ENCODE results near the gene AP1S3.

Gene AP1S3

GRCh38 chr2:223832241-223832903, 5.0 kb downstream of the AP1S3 start:
- no peak overlapping the region for H3K27ac Mint-ChIP-seq
- H3K36me3 Mint-ChIP-seq (ENCODE audit: low read depth), result no peaks in the 10 kb centered on the region
- no peak overlapping the region for H3K4me3 Mint-ChIP-seq
- no peak for DNase-seq
- peaks cover 28% of the 10 kb centered on the region for H3K27me3 Mint-ChIP-seq (ENCODE audit: low read depth, poor library complexity)
- H3K4me1 Mint-ChIP-seq, result peaks cover 5% of the 10 kb centered on the region
- H3K9me3 Mint-ChIP-seq, result no peaks in the 10 kb centered on the region
- no peak for TF ChIP-seq CTCF (IDR thresholded peaks at IDR 0.05)

- DNase-seq, result no peak
Observed at GRCh38 chr2:223829128-223829527, 8.3 kb downstream of the AP1S3 start.

GRCh38 chr2:223828314-223828713, 9.1 kb downstream of the AP1S3 start:
- no peak for DNase-seq
- no peak overlapping the region for H3K4me3 Mint-ChIP-seq
- no peak overlapping the region for H3K27ac Mint-ChIP-seq
- peaks cover 4% of the 10 kb centered on the region for H3K27me3 Mint-ChIP-seq (ENCODE audit: low read depth, poor library complexity)
- H3K4me1 Mint-ChIP-seq, result no peaks in the 10 kb centered on the region
- H3K9me3 Mint-ChIP-seq, result peaks cover 4% of the 10 kb centered on the region
- no peak for TF ChIP-seq CTCF (IDR thresholded peaks at IDR 0.05)
- no peaks in the 10 kb centered on the region for H3K36me3 Mint-ChIP-seq (ENCODE audit: low read depth)

More at GRCh38 chr2:223829128-223829527, 8.3 kb downstream of the AP1S3 start:
- Mint-ChIP-seq H3K4me1 (no peaks in the 10 kb centered on the region), H3K9me3 (peaks cover 4% of the 10 kb centered on the region), H3K36me3 (ENCODE audit: low read depth) (no peaks in the 10 kb centered on the region), H3K4me3 (no peak overlapping the region), H3K27me3 (ENCODE audit: low read depth, poor library complexity) (peaks cover 4% of the 10 kb centered on the region), H3K27ac (no peak overlapping the region)
- TF ChIP-seq CTCF (IDR thresholded peaks at IDR 0.05), result no peak

- TF ChIP-seq CTCF (IDR thresholded peaks at IDR 0.05), result no peak
- no peak for DNase-seq
- Mint-ChIP-seq H3K4me3 (no peak overlapping the region), H3K4me1 (no peaks in the 10 kb centered on the region), H3K36me3 (ENCODE audit: low read depth) (no peaks in the 10 kb centered on the region), H3K27me3 (ENCODE audit: low read depth, poor library complexity) (peaks cover 3% of the 10 kb centered on the region), H3K9me3 (peaks cover 4% of the 10 kb centered on the region), H3K27ac (no peak overlapping the region)
Observed at GRCh38 chr2:223826995-223827394, 10.4 kb downstream of the AP1S3 start.

GRCh38 chr2:223824301-223824700, 13.1 kb downstream of the AP1S3 start:
- no peak for DNase-seq
- H3K36me3 Mint-ChIP-seq (ENCODE audit: low read depth), result no peaks in the 10 kb centered on the region
- no peaks in the 10 kb centered on the region for H3K27me3 Mint-ChIP-seq (ENCODE audit: low read depth, poor library complexity)
- H3K4me3 Mint-ChIP-seq, result no peak overlapping the region
- H3K4me1 Mint-ChIP-seq, result no peaks in the 10 kb centered on the region
- peaks cover 4% of the 10 kb centered on the region for H3K9me3 Mint-ChIP-seq
- no peak for TF ChIP-seq CTCF (IDR thresholded peaks at IDR 0.05)
- no peak overlapping the region for H3K27ac Mint-ChIP-seq

- Mint-ChIP-seq H3K9me3 (peaks cover 4% of the 10 kb centered on the region), H3K4me3 (no peak overlapping the region), H3K36me3 (ENCODE audit: low read depth) (no peaks in the 10 kb centered on the region), H3K27me3 (ENCODE audit: low read depth, poor library complexity) (no peaks in the 10 kb centered on the region), H3K4me1 (no peaks in the 10 kb centered on the region), H3K27ac (no peak overlapping the region)
- TF ChIP-seq CTCF (IDR thresholded peaks at IDR 0.05), result no peak
- DNase-seq, result no peak
Observed at GRCh38 chr2:223822818-223823217, 14.6 kb downstream of the AP1S3 start.
